Measurements from ENCODE around the gene NTM. TPM values are rescaled to one million over a fixed set of nuclear protein-coding genes. Genes with fewer than 3 reads are reported as not detected.

The NTM gene
- total RNA-seq, 2 donors from 2014 or later = 19.1 to 44.7 TPM

GRCh38 chr11:131582021-131582525 lies 211.7 kb downstream of the NTM start:
- H3K4me1 ChIP-seq = no peaks in the 10 kb centered on the region
- no peak overlapping the region for H3K4me3 ChIP-seq
- H3K36me3 ChIP-seq = no peaks in the 10 kb centered on the region
- no peak overlapping the region for H3K27ac ChIP-seq
- no peak for DNase-seq (ENCODE audit: low spot score)
- TF ChIP-seq CTCF (IDR thresholded peaks at IDR 0.05) = no peak
- H3K9me3 ChIP-seq = no peaks in the 10 kb centered on the region
- H3K27me3 ChIP-seq = no peaks in the 10 kb centered on the region

- DNase-seq (ENCODE audit: low spot score) = no peak
- Histone ChIP-seq H3K4me1 (no peaks in the 10 kb centered on the region), H3K27ac (no peak overlapping the region)
These were observed 213.0 kb downstream of the NTM start for GRCh38 chr11:131583421-131583820.

GRCh38 chr11:131583938-131584337 lies 213.5 kb downstream of the NTM start:
- TF ChIP-seq CTCF (IDR thresholded peaks at IDR 0.05) = no peak

More at GRCh38 chr11:131583421-131583820, 213.0 kb downstream of the NTM start:
- Histone ChIP-seq H3K36me3 (no peaks in the 10 kb centered on the region), H3K4me3 (no peak overlapping the region), H3K27me3 (no peaks in the 10 kb centered on the region), H3K9me3 (no peaks in the 10 kb centered on the region)
- no peak for TF ChIP-seq CTCF (IDR thresholded peaks at IDR 0.05)

GRCh38 chr11:131584785-131585592 lies 214.6 kb downstream of the NTM start:
- TF ChIP-seq CTCF (IDR thresholded peaks at IDR 0.05) = no peak
- Histone ChIP-seq H3K27me3 (no peaks in the 10 kb centered on the region), H3K4me1 (no peaks in the 10 kb centered on the region)

More at GRCh38 chr11:131583938-131584337, 213.5 kb downstream of the NTM start:
- no peaks in the 10 kb centered on the region for H3K36me3 ChIP-seq
- H3K4me3 ChIP-seq = no peak overlapping the region
- DNase-seq (ENCODE audit: low spot score) = no peak
- H3K27me3 ChIP-seq = no peaks in the 10 kb centered on the region
- H3K27ac ChIP-seq = no peak overlapping the region
- H3K9me3 ChIP-seq = no peaks in the 10 kb centered on the region
- H3K4me1 ChIP-seq = no peaks in the 10 kb centered on the region

GRCh38 chr11:131588057-131588456 lies 217.6 kb downstream of the NTM start:
- no peaks in the 10 kb centered on the region for H3K4me1 ChIP-seq
- H3K27ac ChIP-seq = no peak overlapping the region
- no peaks in the 10 kb centered on the region for H3K27me3 ChIP-seq
- TF ChIP-seq CTCF (IDR thresholded peaks at IDR 0.05) = no peak
- no peaks in the 10 kb centered on the region for H3K36me3 ChIP-seq
- H3K4me3 ChIP-seq = no peak overlapping the region
- DNase-seq (ENCODE audit: low spot score) = no peak
- no peaks in the 10 kb centered on the region for H3K9me3 ChIP-seq

More at GRCh38 chr11:131584785-131585592, 214.6 kb downstream of the NTM start:
- Histone ChIP-seq H3K4me3 (no peak overlapping the region), H3K36me3 (no peaks in the 10 kb centered on the region), H3K27ac (no peak overlapping the region), H3K9me3 (no peaks in the 10 kb centered on the region)
- no peak for DNase-seq (ENCODE audit: low spot score)
